GM12874 (cell line): ENCODE data around the gene KIF24.

Experiments
- CTCF ChIP-seq: IDR thresholded peaks from 2 replicates; pipeline ENCODE4 v1.5.1; 2011; ENCODE audit warnings: low read depth, mild to moderate bottlenecking, control low read depth, low read length, moderate library complexity; ENCODE audit not compliant: insufficient read depth

The KIF24 gene

GRCh38 chr9:34374905-34375552 lies 46.0 kb upstream of the KIF24 start:
- no peak for TF ChIP-seq CTCF

- no peak for TF ChIP-seq CTCF
These were observed 45.3 kb upstream of the KIF24 start for GRCh38 chr9:34374339-34374738.

GRCh38 chr9:34373749-34374148 lies 44.7 kb upstream of the KIF24 start:
- no peak for TF ChIP-seq CTCF

- TF ChIP-seq CTCF: no peak
These were observed 43.5 kb upstream of the KIF24 start for GRCh38 chr9:34372467-34373011.

GRCh38 chr9:34371886-34372466 lies 42.9 kb upstream of the KIF24 start:
- no peak for TF ChIP-seq CTCF

- no peak for TF ChIP-seq CTCF
These were observed 42.2 kb upstream of the KIF24 start for GRCh38 chr9:34370970-34371880.

- TF ChIP-seq CTCF: no peak
These were observed 41.4 kb upstream of the KIF24 start for GRCh38 chr9:34370335-34370969.
